Measurements from ENCODE around the gene TOPORS. TPM values are rescaled to one million over a fixed set of nuclear protein-coding genes. Genes with fewer than 3 reads are reported as not detected.

TOPORS gene
- total and polyA plus RNA-seq, 4 experiments from 2014 or later: 24.1 to 32.4 (median 24.5) TPM

DNA sequence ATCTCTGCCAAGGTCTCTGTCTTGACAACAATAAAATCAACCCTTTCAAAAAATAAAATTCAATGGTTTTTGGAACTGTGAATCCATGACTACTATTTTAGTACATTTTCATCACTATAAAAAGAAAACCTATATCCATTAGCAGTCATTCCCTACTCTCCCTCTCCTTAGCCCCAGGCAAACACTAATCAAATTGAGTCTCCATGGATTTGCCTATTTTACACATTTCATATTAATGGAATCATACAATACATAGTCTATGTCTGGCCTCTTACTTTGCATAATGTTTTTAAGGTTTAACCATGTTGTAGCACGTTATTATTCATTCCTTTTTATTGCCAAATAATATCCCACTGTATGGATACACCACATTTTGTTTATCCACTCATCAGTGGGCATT, 50.5 kb downstream of the TOPORS start:
- intact Hi-C loops (cut with micrococcal nuclease): no loop called here
- Mint-ChIP-seq H3K27ac (no peak overlapping the region), H3K4me1 (peaks cover 3 to 16% (median 7%) of the 10 kb centered on the region in 4 donors), H3K9me3 (no peaks in the 10 kb centered on the region), H3K4me3 (no peak overlapping the region), H3K27me3 (no peaks in the 10 kb centered on the region), H3K36me3 (peaks cover 28 to 39% of the 10 kb centered on the region in 2 donors)
- DNase-seq: no peak
- Histone ChIP-seq H3K9me3 (ENCODE audit: control insufficient read depth in 1 of 2, low read length in 2 of 2) (no peaks in the 10 kb centered on the region), H3K27me3 (ENCODE audit: insufficient read depth, low read length) (no peaks in the 10 kb centered on the region), H3K36me3 (ENCODE audit: insufficient read depth, low read length) (peaks cover 12% of the 10 kb centered on the region), H3K4me1 (ENCODE audit: insufficient read depth, low read length) (no peaks in the 10 kb centered on the region), H3K4me3 (ENCODE audit: low read length in 2 of 2) (no peak overlapping the region), H3K27ac (ENCODE audit: low read depth, low read length) (no peak overlapping the region)
- CTCF ChIA-PET (ENCODE audit: partially characterized antibody): no interaction called here
- POLR2A ChIA-PET (ENCODE audit: partially characterized antibody): interaction anchor here (1.2 kb wide), 1 partner anchor 24 kb away, joined by 3 read pairs; the partner anchor contains the start of gene RIGI

DNA sequence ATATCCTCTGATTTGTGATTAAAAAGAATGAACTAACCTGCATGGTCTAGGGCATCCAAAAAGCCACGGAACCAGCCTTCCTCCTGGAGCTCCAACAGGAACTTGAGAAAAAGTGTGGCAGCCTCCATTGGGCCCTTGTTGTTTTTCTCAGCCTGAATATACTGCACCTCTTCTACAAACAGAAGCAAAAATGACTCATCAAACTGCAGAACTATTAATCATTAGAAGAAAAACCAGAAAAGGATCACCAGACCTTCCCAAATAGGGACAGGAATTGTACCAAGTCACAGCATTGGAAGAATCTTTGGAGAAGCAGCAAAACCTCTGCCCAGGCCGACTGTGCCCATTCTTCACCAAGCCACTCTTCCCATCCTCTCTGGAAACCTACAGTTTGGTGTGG, 51.6 kb downstream of the TOPORS start:
- H3K27ac Mint-ChIP-seq: peak overlapping the region in 3 of 7 donors; percentile 8 to 57 (median 25)
- CTCF ChIA-PET (ENCODE audit: partially characterized antibody): interaction anchor here (2.5 kb wide), 1 partner anchor 122 kb away, joined by 8 read pairs; no protein-coding TSS in a partner anchor
- H3K36me3 Mint-ChIP-seq: peaks cover 39 to 50% of the 10 kb centered on the region in 2 donors

DNA sequence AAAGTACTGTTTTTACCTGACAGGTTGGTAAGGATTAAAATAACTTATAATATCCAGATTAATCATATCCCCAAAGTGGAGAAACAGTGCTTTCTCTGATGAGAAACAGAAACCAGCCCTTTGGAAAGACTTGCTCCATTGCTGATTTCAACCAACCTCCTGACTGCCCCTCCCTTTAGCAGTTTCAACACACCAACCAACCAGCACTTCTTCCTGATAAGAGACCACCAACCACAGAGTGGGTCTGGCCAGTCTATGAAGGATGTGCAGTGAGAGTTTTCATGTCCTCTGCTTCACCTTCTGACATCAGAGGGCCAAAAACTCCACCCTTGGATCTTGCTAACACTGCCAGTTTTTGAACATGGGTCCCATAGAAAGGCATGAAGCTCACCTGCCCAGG, 54.5 kb downstream of the TOPORS start:
- H3K9me3 ChIP-seq (ENCODE audit: control insufficient read depth in 1 of 2, low read length in 2 of 2): no peaks in the 10 kb centered on the region
- peaks cover 12% of the 10 kb centered on the region for H3K36me3 ChIP-seq (ENCODE audit: insufficient read depth, low read length)
- no peaks in the 10 kb centered on the region for H3K27me3 ChIP-seq (ENCODE audit: insufficient read depth, low read length)
- intact Hi-C loops (cut with micrococcal nuclease): no loop called here
- Mint-ChIP-seq H3K4me1 (peaks cover 2 to 6% (median 4%) of the 10 kb centered on the region in 4 donors), H3K36me3 (peaks cover 44 to 59% of the 10 kb centered on the region in 2 donors), H3K9me3 (no peaks in the 10 kb centered on the region), H3K27ac (peak overlapping the region in 3 of 7 donors; percentile 18 to 59 (median 37)), H3K27me3 (no peaks in the 10 kb centered on the region), H3K4me3 (no peak overlapping the region)
- ChIA-PET CTCF (ENCODE audit: partially characterized antibody) (interaction anchor here (0.6 to 1.2 kb wide), 3 partner anchors 46 to 115 kb away, joined by 3 to 4 read pairs (median 3); no protein-coding TSS in a partner anchor), POLR2A (ENCODE audit: partially characterized antibody) (no interaction called here)
- H3K27ac ChIP-seq (ENCODE audit: low read depth, low read length): no peak overlapping the region
- H3K4me1 ChIP-seq (ENCODE audit: insufficient read depth, low read length): no peaks in the 10 kb centered on the region
- DNase-seq: no peak
- no peak overlapping the region for H3K4me3 ChIP-seq (ENCODE audit: low read length in 2 of 2)

More for the DNA sequence above, 51.6 kb downstream of the TOPORS start:
- H3K36me3 ChIP-seq (ENCODE audit: insufficient read depth, low read length): peaks cover 12% of the 10 kb centered on the region
- POLR2A ChIA-PET (ENCODE audit: partially characterized antibody): no interaction called here
- no peak for DNase-seq
- intact Hi-C loops (cut with micrococcal nuclease): no loop called here
- no peak overlapping the region for H3K4me3 ChIP-seq (ENCODE audit: low read length in 2 of 2)
- H3K4me1 ChIP-seq (ENCODE audit: insufficient read depth, low read length): no peaks in the 10 kb centered on the region
- H3K27ac ChIP-seq (ENCODE audit: low read depth, low read length): no peak overlapping the region
- H3K9me3 ChIP-seq (ENCODE audit: control insufficient read depth in 1 of 2, low read length in 2 of 2): no peaks in the 10 kb centered on the region
- H3K27me3 ChIP-seq (ENCODE audit: insufficient read depth, low read length): no peaks in the 10 kb centered on the region
- Mint-ChIP-seq H3K4me3 (no peak overlapping the region), H3K9me3 (no peaks in the 10 kb centered on the region), H3K4me1 (peaks cover 3 to 8% (median 5%) of the 10 kb centered on the region in 4 donors), H3K27me3 (no peaks in the 10 kb centered on the region)

DNA sequence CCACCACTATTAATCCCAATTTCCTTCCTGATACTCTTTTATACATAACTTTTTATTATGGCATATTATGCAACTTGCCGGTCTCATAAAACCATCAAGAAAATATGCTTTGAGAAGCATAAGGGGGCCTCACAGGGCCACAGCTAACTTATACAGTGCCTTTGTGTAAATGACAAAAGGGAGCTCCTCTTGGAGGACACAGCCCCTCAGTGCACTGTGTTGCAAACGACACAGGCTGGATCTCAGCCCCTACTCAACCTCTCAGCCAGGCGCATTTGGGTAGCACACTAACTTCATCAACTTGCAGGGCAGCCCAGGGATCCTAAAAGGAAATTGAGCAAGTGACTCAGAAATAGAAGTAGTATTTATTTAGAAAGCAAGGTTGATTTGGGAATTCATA, 61.8 kb downstream of the TOPORS start:
- Histone ChIP-seq H3K4me3 (ENCODE audit: low read length in 2 of 2) (no peak overlapping the region), H3K4me1 (ENCODE audit: insufficient read depth, low read length) (no peaks in the 10 kb centered on the region), H3K27me3 (ENCODE audit: insufficient read depth, low read length) (no peaks in the 10 kb centered on the region), H3K9me3 (ENCODE audit: control insufficient read depth in 1 of 2, low read length in 2 of 2) (no peaks in the 10 kb centered on the region), H3K36me3 (ENCODE audit: insufficient read depth, low read length) (peaks cover 34% of the 10 kb centered on the region), H3K27ac (ENCODE audit: low read depth, low read length) (no peak overlapping the region)
- Mint-ChIP-seq H3K27ac (peak overlapping the region in 2 of 7 donors; percentile 35 to 63), H3K4me1 (peaks cover 0 to 3% (median 0%) of the 10 kb centered on the region in 4 donors), H3K4me3 (no peak overlapping the region), H3K27me3 (no peaks in the 10 kb centered on the region), H3K9me3 (no peaks in the 10 kb centered on the region), H3K36me3 (peaks cover 46 to 71% of the 10 kb centered on the region in 2 donors)
- CTCF ChIA-PET (ENCODE audit: partially characterized antibody): interaction anchor here (2.6 kb wide), 1 partner anchor 90 kb away, joined by 7 read pairs; no protein-coding TSS in a partner anchor
- DNase-seq: no peak
- intact Hi-C loops (cut with micrococcal nuclease): no loop called here
- POLR2A ChIA-PET (ENCODE audit: partially characterized antibody): interaction anchor here (1.4 kb wide), 1 partner anchor 60 kb away, joined by 3 read pairs; no protein-coding TSS in a partner anchor

Other genes starting within 250 kb of the TOPORS start
- gene ACO1, start 167.9 kb downstream of the TOPORS start, total RNA-seq: 1 to 10 TPM; 7.9 to 9.1 TPM
- gene ACO1, start 167.9 kb downstream of the TOPORS start, polyA plus RNA-seq: 10 to 100 TPM in 1 of 2 donors, 1 to 10 TPM in 1; 9.2 to 11.9 TPM
- 10 to 100 TPM; 29.0 to 32.0 TPM for gene RIGI, start 26.4 kb downstream of the TOPORS start, total RNA-seq
- gene RIGI, start 26.4 kb downstream of the TOPORS start, polyA plus RNA-seq: 10 to 100 TPM; 19.4 to 22.1 TPM
- 10 to 100 TPM; 32.1 to 37.8 TPM for gene SMIM27, start 259 bp downstream of the TOPORS start, total RNA-seq
- gene SMIM27, start 259 bp downstream of the TOPORS start, polyA plus RNA-seq: 100 to 1,000 TPM in 1 of 2 donors, 10 to 100 TPM in 1; 42.4 to 115 TPM
- gene NDUFB6, start 20.6 kb upstream of the TOPORS start, total RNA-seq: 10 to 100 TPM; 18.2 to 21.0 TPM
- gene NDUFB6, start 20.6 kb upstream of the TOPORS start, polyA plus RNA-seq: 10 to 100 TPM; 65.4 to 83.7 TPM
- gene TAF1L, start 83.1 kb upstream of the TOPORS start, total RNA-seq: under 1 TPM; 0.06 to 0.12 TPM
- gene TAF1L, start 83.1 kb upstream of the TOPORS start, polyA plus RNA-seq: not detected
- not detected for gene TMEM215, start 231.0 kb upstream of the TOPORS start, total RNA-seq
- not detected for gene TMEM215, start 231.0 kb upstream of the TOPORS start, polyA plus RNA-seq